ENCODE data around the gene FSD1L. TPM values are rescaled to one million over a fixed set of nuclear protein-coding genes. Genes with fewer than 3 reads are reported as not detected.

FSD1L gene
- polyA plus RNA-seq, 1 of the 3 experiments (the other 2 are of a cell fraction), result 0.76 TPM

DNA sequence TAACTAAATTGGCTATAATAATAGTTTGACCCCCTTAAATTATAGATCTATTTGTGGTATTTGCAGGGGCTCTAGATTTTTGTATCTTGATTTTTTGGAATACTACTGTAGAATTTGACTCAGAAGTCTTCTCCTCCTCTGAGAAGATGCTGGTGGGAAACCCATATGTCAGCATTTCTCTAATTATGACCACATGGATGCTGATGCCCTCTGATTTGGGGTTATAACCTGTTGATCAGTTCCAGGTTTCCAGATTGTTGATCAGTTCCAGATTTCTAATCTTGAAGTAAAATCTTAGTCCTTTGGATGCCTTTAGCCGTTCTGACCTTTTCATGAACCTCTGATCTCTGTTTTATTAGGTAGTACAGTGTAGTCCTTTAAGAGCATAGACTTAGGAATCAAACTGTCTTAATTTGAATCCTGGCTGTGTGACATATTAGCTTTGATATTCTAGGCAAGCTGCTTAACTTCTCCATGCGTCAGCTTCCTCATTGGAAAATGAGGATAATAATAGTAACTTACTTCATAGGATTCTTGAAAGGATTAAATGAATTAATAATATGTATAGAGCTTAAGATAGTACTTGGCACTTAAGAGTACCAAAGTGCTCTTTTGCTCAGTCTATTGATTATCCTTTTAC, 8.1 kb downstream of the FSD1L start:
- H4K20me1 ChIP-seq (ENCODE audit: insufficient read depth), result peaks cover 57% of the 10 kb centered on the region
- peaks cover 3% of the 10 kb centered on the region for H3F3A ChIP-seq (replicated peaks; ENCODE audit: insufficient read depth)
- no peak overlapping the region for H2AFZ ChIP-seq (ENCODE audit: low read depth)
- no peak overlapping the region for H3K27ac ChIP-seq (ENCODE audit: low read depth in 2 of 2, low read length in 1 of 2)
- no peaks in the 10 kb centered on the region for H3K9me3 ChIP-seq
- H3K79me2 ChIP-seq (ENCODE audit: insufficient read depth), result peaks cover 100% of the 10 kb centered on the region
- CTCF ChIA-PET, result interaction anchor here (0.9 kb wide), 1 partner anchor 31 kb away, joined by 3 read pairs; no protein-coding TSS in a partner anchor
- H3K36me3 ChIP-seq (replicated peaks in 1 of 2; ENCODE audit: control insufficient read depth in 1 of 2, insufficient read depth in 2 of 2, low read length in 1 of 2), result peaks cover 0 to 2% of the 10 kb centered on the region in 2 experiments
- H3K4me1 ChIP-seq (ENCODE audit: control insufficient read depth in 1 of 2, insufficient read depth in 2 of 2, low read depth in 1 of 2, low read length in 1 of 2), result peaks cover 5 to 9% of the 10 kb centered on the region in 2 experiments; a peak in 3 of 4 replicates
- no peaks in the 10 kb centered on the region for H3K27me3 ChIP-seq (ENCODE audit: insufficient read depth)
- H3K4me3 ChIP-seq (ENCODE audit: low read depth in 2 of 2, low read length in 1 of 2), result no peak overlapping the region
- H3K9ac ChIP-seq, result no peak overlapping the region
- POLR2A ChIA-PET, result no interaction called here
- H3K9me2 ChIP-seq, result no peaks in the 10 kb centered on the region
- WGBS (ENCODE audit: low lambda C conversion rate), result 56% methylated on average over 2 of the region's 2 CpGs
- no peak overlapping the region for H3K4me2 ChIP-seq
- DNase-seq, result no peak
- TF ChIP-seq USF1 (IDR thresholded peaks at IDR 0.05; ENCODE audit: borderline replicate concordance, low read depth) (no peak), RCOR1 (IDR thresholded peaks at IDR 0.05; ENCODE audit: low read length) (0 out of 2 replicates have a peak, but pooled peaks have one; percentile 32), RFX5 (IDR thresholded peaks at IDR 0.05; ENCODE audit: low read length) (no peak), MEF2A (IDR thresholded peaks at IDR 0.05; ENCODE audit: borderline replicate concordance, low read depth) (no peak), TCF12 (IDR thresholded peaks at IDR 0.05) (peak; percentile 63), ELF1 (IDR thresholded peaks at IDR 0.05) (no peak), MXI1 (IDR thresholded peaks at IDR 0.05; ENCODE audit: low read depth, low read length) (no peak), SMC3 (IDR thresholded peaks at IDR 0.05; ENCODE audit: low read depth, low read length) (no peak), EP300 (IDR thresholded peaks at IDR 0.05; ENCODE audit: borderline replicate concordance in 1 of 2, low read depth in 1 of 2, low read length in 1 of 2) (no peak)
- TF ChIP-seq, protein P1, sequence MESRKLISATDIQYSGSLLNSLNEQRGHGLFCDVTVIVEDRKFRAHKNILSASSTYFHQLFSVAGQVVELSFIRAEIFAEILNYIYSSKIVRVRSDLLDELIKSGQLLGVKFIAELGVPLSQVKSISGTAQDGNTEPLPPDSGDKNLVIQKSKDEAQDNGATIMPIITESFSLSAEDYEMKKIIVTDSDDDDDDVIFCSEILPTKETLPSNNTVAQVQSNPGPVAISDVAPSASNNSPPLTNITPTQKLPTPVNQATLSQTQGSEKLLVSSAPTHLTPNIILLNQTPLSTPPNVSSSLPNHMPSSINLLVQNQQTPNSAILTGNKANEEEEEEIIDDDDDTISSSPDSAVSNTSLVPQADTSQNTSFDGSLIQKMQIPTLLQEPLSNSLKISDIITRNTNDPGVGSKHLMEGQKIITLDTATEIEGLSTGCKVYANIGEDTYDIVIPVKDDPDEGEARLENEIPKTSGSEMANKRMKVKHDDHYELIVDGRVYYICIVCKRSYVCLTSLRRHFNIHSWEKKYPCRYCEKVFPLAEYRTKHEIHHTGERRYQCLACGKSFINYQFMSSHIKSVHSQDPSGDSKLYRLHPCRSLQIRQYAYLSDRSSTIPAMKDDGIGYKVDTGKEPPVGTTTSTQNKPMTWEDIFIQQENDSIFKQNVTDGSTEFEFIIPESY (IDR thresholded peaks at IDR 0.05; ENCODE audit: borderline replicate concordance, low read depth), result no peak
- TF ChIP-seq, protein P2, sequence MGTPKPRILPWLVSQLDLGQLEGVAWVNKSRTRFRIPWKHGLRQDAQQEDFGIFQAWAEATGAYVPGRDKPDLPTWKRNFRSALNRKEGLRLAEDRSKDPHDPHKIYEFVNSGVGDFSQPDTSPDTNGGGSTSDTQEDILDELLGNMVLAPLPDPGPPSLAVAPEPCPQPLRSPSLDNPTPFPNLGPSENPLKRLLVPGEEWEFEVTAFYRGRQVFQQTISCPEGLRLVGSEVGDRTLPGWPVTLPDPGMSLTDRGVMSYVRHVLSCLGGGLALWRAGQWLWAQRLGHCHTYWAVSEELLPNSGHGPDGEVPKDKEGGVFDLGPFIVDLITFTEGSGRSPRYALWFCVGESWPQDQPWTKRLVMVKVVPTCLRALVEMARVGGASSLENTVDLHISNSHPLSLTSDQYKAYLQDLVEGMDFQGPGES (IDR thresholded peaks at IDR 0.05; ENCODE audit: low read depth, low read length), result no peak

DNA sequence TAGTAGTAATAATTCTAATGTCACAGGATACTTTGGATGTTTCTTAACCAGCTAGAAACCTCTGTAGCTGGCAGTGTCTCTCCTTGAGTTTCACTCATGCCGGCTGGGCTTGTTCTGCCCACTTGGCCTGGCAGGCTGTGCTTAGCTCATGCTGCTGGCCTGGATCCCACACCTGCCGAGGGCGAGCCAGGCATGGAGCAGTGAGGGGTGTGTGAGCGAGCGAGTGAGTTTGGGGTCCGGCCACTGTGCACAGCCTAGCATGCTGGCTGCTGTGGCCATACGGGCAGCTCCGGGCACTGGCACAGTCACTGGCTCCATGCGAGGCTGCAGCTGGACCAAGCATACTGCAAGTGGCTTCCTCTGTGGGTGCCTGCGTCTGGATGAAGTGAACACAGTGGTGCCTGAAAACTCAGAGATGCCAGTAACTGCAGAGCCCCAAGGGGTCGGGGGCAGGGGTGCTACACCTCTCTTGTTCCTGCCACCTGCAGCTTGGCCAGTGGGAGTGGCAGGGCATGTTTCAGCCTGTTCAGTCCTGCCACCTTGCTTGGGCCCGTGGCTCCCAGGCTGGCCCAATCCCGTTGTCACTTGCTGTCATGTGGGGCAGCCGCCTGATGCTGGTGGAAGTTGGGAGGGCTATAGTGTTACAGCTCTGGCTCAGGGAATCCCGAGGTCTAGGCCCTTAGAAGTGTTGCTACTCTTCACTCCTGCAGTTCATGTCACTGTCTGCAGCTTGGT, 9.9 kb downstream of the FSD1L start:
- H3K9me2 ChIP-seq, result no peaks in the 10 kb centered on the region
- peaks cover 0 to 9% of the 10 kb centered on the region in 2 experiments for H3K36me3 ChIP-seq (replicated peaks in 1 of 2; ENCODE audit: control insufficient read depth in 1 of 2, insufficient read depth in 2 of 2, low read length in 1 of 2)
- no peak overlapping the region for H3K4me2 ChIP-seq
- no peaks in the 10 kb centered on the region for H3K27me3 ChIP-seq (ENCODE audit: insufficient read depth)
- DNase-seq, result no peak
- no peak overlapping the region for H3K27ac ChIP-seq (ENCODE audit: low read depth in 2 of 2, low read length in 1 of 2)
- peaks cover 5 to 9% of the 10 kb centered on the region in 2 experiments; a peak in 3 of 4 replicates for H3K4me1 ChIP-seq (ENCODE audit: control insufficient read depth in 1 of 2, insufficient read depth in 2 of 2, low read depth in 1 of 2, low read length in 1 of 2)
- WGBS (ENCODE audit: low lambda C conversion rate), result 95% methylated on average over 4 of the region's 15 CpGs
- no peak overlapping the region for H3K9ac ChIP-seq
- no peak overlapping the region for H3K4me3 ChIP-seq (ENCODE audit: low read depth in 2 of 2, low read length in 1 of 2)
- ChIA-PET POLR2A (no interaction called here), CTCF (no interaction called here)
- no peak overlapping the region for H2AFZ ChIP-seq (ENCODE audit: low read depth)
- H3K79me2 ChIP-seq (ENCODE audit: insufficient read depth), result peaks cover 98% of the 10 kb centered on the region
- peaks cover 3% of the 10 kb centered on the region for H3F3A ChIP-seq (replicated peaks; ENCODE audit: insufficient read depth)
- peaks cover 49% of the 10 kb centered on the region for H4K20me1 ChIP-seq (ENCODE audit: insufficient read depth)
- no peaks in the 10 kb centered on the region for H3K9me3 ChIP-seq
- TF ChIP-seq RFX5 (IDR thresholded peaks at IDR 0.05; ENCODE audit: low read length) (no peak), GATA2 (CRISPR knock-in tag; IDR thresholded peaks at IDR 0.05) (no peak), FOXJ3 (CRISPR knock-in tag; IDR thresholded peaks at IDR 0.05) (no peak), POLR2AphosphoS5 (IDR thresholded peaks at IDR 0.05; ENCODE audit: low read depth, low read length) (no peak), JUND (IDR thresholded peaks at IDR 0.05) (no peak), USF1 (IDR thresholded peaks at IDR 0.05; ENCODE audit: borderline replicate concordance, low read depth) (no peak), PBX3 (IDR thresholded peaks at IDR 0.05) (no peak), RAD21 (IDR thresholded peaks at IDR 0.05; ENCODE audit: low read length) (no peak)
- TF ChIP-seq, protein P1 (IDR thresholded peaks at IDR 0.05; ENCODE audit: borderline replicate concordance, low read depth), result no peak

Measured in SK-N-SH (cell line).